IMR-90 (cell line): Measurements from ENCODE around the gene S1PR2. TPM values are rescaled to one million over a fixed set of nuclear protein-coding genes. Genes with fewer than 3 reads are reported as not detected.

Source experiments
- ATAC-seq: fragments of 200-7000 bp; cut with Tn5 transposase; 2 replicates; pipeline ENCODE4 v1.9.1; 2020; ENCODE audit warnings: low read depth, mild to moderate bottlenecking, moderate library complexity
- BruUV-seq: library from RNA; stranded (reverse); fragments of 400-500 nt; replicated peaks from 2 replicates; lab custom pipeline; 2021; lab: Mats Ljungman, UMichigan
- CTCF ChIA-PET: fragments of 300-600 bp; formaldehyde crosslinking; extraction: SDS; loops from one replicate; lab custom pipeline; 2021; ENCODE audit warnings: antibody characterized with exemption; lab: Yijun Ruan, JAX
- POLR2A ChIA-PET: fragments of 300-600 bp; sonication (Branson Sonifier 250); formaldehyde crosslinking; loops from one replicate; lab custom pipeline; 2022; ENCODE audit warnings: antibody characterized with exemption; ENCODE audit not compliant: unreplicated experiment; lab: Charles Lee
- DNase-seq: peaks from one replicate; pipeline ENCODE4 v3.0.0; 2013
- H2AFZ ChIP-seq: replicated peaks from 2 replicates; pipeline ENCODE3; 2013; ENCODE audit warnings: low read length, mild to moderate bottlenecking; ENCODE audit not compliant: poor library complexity
- H2AK5ac ChIP-seq: 2 replicates; pipeline ENCODE4 v1.6.1; 2013; ENCODE audit warnings: low read depth, low read length, inconsistent platforms
- H2AK9ac ChIP-seq: replicated peaks from 2 replicates; pipeline ENCODE3; 2013; ENCODE audit warnings: mild to moderate bottlenecking, low read depth, low read length, moderate library complexity; ENCODE audit not compliant: poor library complexity
- H2BK120ac ChIP-seq: 2 replicates; pipeline ENCODE4 v1.6.1; 2013; ENCODE audit warnings: low read depth, low read length, inconsistent platforms
- H2BK15ac ChIP-seq: 3 replicates; pipeline ENCODE4 v1.6.1; 2013; ENCODE audit warnings: low read depth, low read length, inconsistent platforms
- H2BK20ac ChIP-seq: 2 replicates; pipeline ENCODE4 v1.6.1; 2013; ENCODE audit warnings: low read depth, mild to moderate bottlenecking, inconsistent platforms, low read length, moderate library complexity
- H2BK5ac ChIP-seq: 2 replicates; pipeline ENCODE4 v1.6.1; 2013; ENCODE audit warnings: mild to moderate bottlenecking, low read depth, low read length, inconsistent platforms; ENCODE audit not compliant: poor library complexity, severe bottlenecking
- H3K14ac ChIP-seq: replicated peaks from 2 replicates; pipeline ENCODE4 v1.6.1; 2013; ENCODE audit warnings: low read depth, low read length, inconsistent platforms
- H3K18ac ChIP-seq: 2 replicates; pipeline ENCODE4 v1.6.1; 2013; ENCODE audit warnings: low read depth, low read length, control low read depth
- H3K23ac ChIP-seq: 2 replicates; pipeline ENCODE4 v1.6.1; 2013; ENCODE audit warnings: low read depth, low read length, inconsistent platforms
- H3K27ac ChIP-seq: 2 replicates; pipeline ENCODE4 v1.5.1; 2013; ENCODE audit warnings: mild to moderate bottlenecking, control low read depth, low read length; ENCODE audit not compliant: insufficient read depth
- H3K27me3 ChIP-seq: 2 replicates; pipeline ENCODE4 v1.6.1; 2013; ENCODE audit warnings: low read length; ENCODE audit not compliant: control insufficient read depth, insufficient read depth
- H3K36me3 ChIP-seq: 2 replicates; pipeline ENCODE4 v1.6.1; 2013; ENCODE audit warnings: low read length, mixed read lengths; ENCODE audit not compliant: control insufficient read depth, insufficient read depth
- H3K4ac ChIP-seq: 2 replicates; pipeline ENCODE4 v1.6.1; 2013; ENCODE audit warnings: low read depth, low read length, inconsistent platforms
- H3K4me1 ChIP-seq: 2 replicates; pipeline ENCODE4 v1.6.1; 2013; ENCODE audit warnings: low read length, mixed read lengths; ENCODE audit not compliant: control insufficient read depth, insufficient read depth
- H3K4me2 ChIP-seq: 2 replicates; pipeline ENCODE4 v1.6.1; 2013; ENCODE audit warnings: low read depth, mild to moderate bottlenecking, control low read depth, low read length, moderate library complexity
- H3K4me3 ChIP-seq: 2 replicates; pipeline ENCODE4 v1.5.1; 2013; ENCODE audit warnings: low read depth, mild to moderate bottlenecking, control low read depth, low read length, moderate library complexity; ENCODE audit not compliant: insufficient read depth
- H3K56ac ChIP-seq: 2 replicates; pipeline ENCODE4 v1.6.1; 2013; ENCODE audit warnings: low read length, inconsistent platforms; ENCODE audit not compliant: insufficient read depth; ENCODE audit errors: extremely low read depth
- H3K79me1 ChIP-seq, 2 experiments: 2 replicates each; pipeline ENCODE4 v1.6.1; 2013; ENCODE audit warnings: low read length in 2 of 2, inconsistent platforms in 1 of 2, low read depth in 1 of 2
- H3K9ac ChIP-seq: 2 replicates; pipeline ENCODE4 v1.6.1; 2013; ENCODE audit warnings: low read depth, low read length, control low read depth
- H3K9me1 ChIP-seq: 2 replicates; pipeline ENCODE4 v1.6.1; 2013; ENCODE audit warnings: low read length, inconsistent platforms; ENCODE audit not compliant: insufficient read depth
- H3K9me3 ChIP-seq: 2 replicates; pipeline ENCODE4 v1.6.1; 2013; ENCODE audit warnings: low read length; ENCODE audit not compliant: control insufficient read depth, insufficient read depth
- H4K20me1 ChIP-seq: 2 replicates; pipeline ENCODE4 v1.6.1; 2013; ENCODE audit warnings: low read length, inconsistent platforms; ENCODE audit not compliant: insufficient read depth
- H4K5ac ChIP-seq: 2 replicates; pipeline ENCODE4 v1.6.1; 2013; ENCODE audit warnings: mild to moderate bottlenecking, low read depth, low read length, control low read depth
- H4K8ac ChIP-seq, 2 experiments: 2 replicates each; pipeline ENCODE4 v1.6.1; 2013; ENCODE audit warnings: low read depth in 2 of 2, low read length in 2 of 2, control low read depth in 1 of 2, inconsistent platforms in 1 of 2
- H4K91ac ChIP-seq: 2 replicates; pipeline ENCODE4 v1.6.1; 2013; ENCODE audit warnings: low read depth, low read length, inconsistent platforms; ENCODE audit not compliant: insufficient read depth
- BHLHE40 ChIP-seq: fragments of 150-350 bp; IDR thresholded peaks from 2 replicates; pipeline ENCODE4 v1.6.1; 2016; ENCODE audit warnings: mild to moderate bottlenecking, low read depth, low read length
- CEBPB ChIP-seq: IDR thresholded peaks from 2 replicates; pipeline ENCODE4 v1.6.1; 2012; ENCODE audit warnings: low read depth, low read length, improper control_type of control experiment
- FOS ChIP-seq: fragments of 150-350 bp; IDR thresholded peaks from 2 replicates; pipeline ENCODE4 v1.6.1; 2016; ENCODE audit warnings: low read depth, low read length
- MAFK ChIP-seq: IDR thresholded peaks from 2 replicates; pipeline ENCODE4 v1.6.1; 2012; ENCODE audit warnings: low read depth, low read length, improper control_type of control experiment
- MAZ ChIP-seq: IDR thresholded peaks from 2 replicates; pipeline ENCODE4 v1.6.1; 2012; ENCODE audit warnings: low read depth, mild to moderate bottlenecking, low read length, improper control_type of control experiment, moderate library complexity, borderline replicate concordance
- MXI1 ChIP-seq: IDR thresholded peaks from 2 replicates; pipeline ENCODE4 v1.6.1; 2012; ENCODE audit warnings: low read depth, mild to moderate bottlenecking, low read length, moderate library complexity, borderline replicate concordance
- SMC3 ChIP-seq: fragments of 150-350 bp; IDR thresholded peaks from 2 replicates; pipeline ENCODE4 v1.6.1; 2016; ENCODE audit warnings: low read depth, mild to moderate bottlenecking, antibody characterized with exemption, low read length, moderate library complexity
- WGBS, 2 experiments: methylation state at CpG; one replicate each; pipeline versions ENCODE4 v1.1.5 to v1.1.7; 2013; ENCODE audit warnings: missing lambda C conversion rate in 2 of 2; ENCODE audit not compliant: insufficient read length in 1 of 2; ENCODE audit errors: extremely low coverage in 2 of 2; 5-methylcytosine and 5-hydroxymethylcytosine counted together
- dilution Hi-C: fragments of 300-500 bp; cut with HindIII; formaldehyde crosslinking; loops from one replicate; pipeline ENCODE4 v1.14.3; 2018; ENCODE audit warnings: low sequenced_read_pairs; ENCODE audit not compliant: unreplicated experiment
- in situ Hi-C: fragments of 300-500 bp; cut with MboI; formaldehyde crosslinking; loops from 3 replicates; pipeline ENCODE4 v1.14.3; 2019; ENCODE audit warnings: low sequenced_read_pairs, inconsistent platforms, mixed read lengths
- intact Hi-C: fragments of 100-400 bp; cut with micrococcal nuclease; formaldehyde crosslinking; loops from 2 replicates; pipeline ENCODE4 v1.10.0; 2022
- polyA plus RNA-seq, 3 experiments: library from polyadenylated mRNA; depleted of rRNA; stranded (reverse); fragments of >200 nt; gene quantifications; 2 replicates each; pipeline ENCODE4 v1.2.3, GENCODE V29; 2012; ENCODE audit warnings: low replicate concordance in 1 of 3
- total RNA-seq: library from RNA; depleted of rRNA; stranded (reverse); fragments of >200 nt; gene quantifications from 2 replicates; pipeline ENCODE4 v1.2.3, GENCODE V29; 2012

The S1PR2 gene
- total and polyA plus RNA-seq, 2 of the 4 experiments (the other 2 are of a cell fraction), result 14.0 to 15.0 TPM

DNA sequence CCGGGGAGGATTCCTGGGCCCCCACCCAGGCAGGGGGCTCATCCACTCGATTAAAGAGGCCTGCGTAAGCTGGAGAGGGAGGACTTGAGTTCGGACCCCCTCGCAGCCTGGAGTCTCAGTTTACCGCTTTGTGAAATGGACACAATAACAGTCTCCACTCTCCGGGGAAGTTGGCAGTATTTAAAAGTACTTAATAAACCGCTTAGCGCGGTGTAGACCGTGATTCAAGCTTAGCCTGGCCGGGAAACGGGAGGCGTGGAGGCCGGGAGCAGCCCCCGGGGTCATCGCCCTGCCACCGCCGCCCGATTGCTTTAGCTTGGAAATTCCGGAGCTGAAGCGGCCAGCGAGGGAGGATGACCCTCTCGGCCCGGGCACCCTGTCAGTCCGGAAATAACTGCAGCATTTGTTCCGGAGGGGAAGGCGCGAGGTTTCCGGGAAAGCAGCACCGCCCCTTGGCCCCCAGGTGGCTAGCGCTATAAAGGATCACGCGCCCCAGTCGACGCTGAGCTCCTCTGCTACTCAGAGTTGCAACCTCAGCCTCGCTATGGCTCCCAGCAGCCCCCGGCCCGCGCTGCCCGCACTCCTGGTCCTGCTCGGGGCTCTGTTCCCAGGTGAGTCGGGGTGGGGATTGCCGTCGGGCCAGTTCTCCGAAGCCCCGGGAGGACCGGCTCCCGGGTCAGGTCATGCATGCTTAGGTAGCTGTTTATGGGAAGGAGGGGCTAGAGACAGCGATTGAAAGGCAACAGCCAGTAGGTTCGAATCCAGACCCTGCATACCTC, 39.7 kb upstream of the S1PR2 start, which contains the start of gene ICAM1:
Gene ICAM1 (plus strand): TSS at position 505 of the 779 bp plus-strand sequence. CDS start 40 bp downstream, at position 545.
- H3K56ac ChIP-seq, result peak within 1 kb of the TSS; percentile 10; the same call in 1 of the 2 replicates
- BruUV-seq, result no TSS peak
- in situ Hi-C loops (no loop called here), intact Hi-C loops (no loop called here), dilution Hi-C loops (no loop called here)
- H4K91ac ChIP-seq, result peak within 1 kb of the TSS; percentile 41
- POLR2A ChIA-PET, result interaction anchor here (1.6 kb wide), 1 partner anchor 21 kb away, joined by 8 read pairs; no protein-coding TSS in a partner anchor
- H3K18ac ChIP-seq, result no peak within 1 kb of the TSS; the same call in 1 of the 2 replicates
- peak within 1 kb of the TSS; percentile 30 for H3K4me2 ChIP-seq
- peak within 1 kb of the TSS; percentile 64 to 81 for H4K8ac ChIP-seq
- H3K9ac ChIP-seq, result peak within 1 kb of the TSS; percentile 31; the same call in 1 of the 2 replicates
- H2AK5ac ChIP-seq, result peak within 1 kb of the TSS; percentile 37
- H4K20me1 ChIP-seq, result no peaks in the 10 kb centered on the region
- CTCF ChIA-PET, result interaction anchor here (0.6 to 2.6 kb wide), 3 partner anchors 20 to 157 kb away, joined by 4 to 12 read pairs (median 8); no protein-coding TSS in a partner anchor
- 17% methylated on average over 36 of the region's 51 CpGs; no CpG with 5 or more reads in 1 of the 2 experiments for WGBS, 2 experiments
- peak within 1 kb of the TSS; percentile 80 for H2AK9ac ChIP-seq
- H3K14ac ChIP-seq, result 0 out of 2 replicates have a peak within 1 kb of the TSS, but pooled peaks have one; percentile 44
- H3K23ac ChIP-seq, result no peak within 1 kb of the TSS
- no peak within 1 kb of the TSS; the same call in 2 of the 3 replicates for H2BK15ac ChIP-seq
- no peaks in the 10 kb centered on the region for H3K9me1 ChIP-seq
- H4K5ac ChIP-seq, result peak within 1 kb of the TSS; percentile 57
- TF ChIP-seq MAFK, result no peak
- TF ChIP-seq FOS, result no peak
- peak; percentile 41; the same call in 1 of the 2 replicates for TF ChIP-seq MAZ
- peak; percentile 25; the same call in 1 of the 2 replicates for TF ChIP-seq MXI1
- TF ChIP-seq SMC3, result no peak
- no peak for TF ChIP-seq BHLHE40
- no peak for TF ChIP-seq CEBPB
- H3K4ac ChIP-seq, result peak within 1 kb of the TSS; percentile 60
- DNase-seq (peak; percentile 66), ATAC-seq (no peak; the same call in 1 of the 2 replicates)
- no peak within 1 kb of the TSS; the same call in 1 of the 2 replicates for H3K27ac ChIP-seq
- no peaks in the 10 kb centered on the region for H3K36me3 ChIP-seq
- 0 out of 4 replicates have a peak, but pooled peaks cover 0 to 6% of the 10 kb centered on the region in 2 experiments for H3K79me1 ChIP-seq
- H3K9me3 ChIP-seq, result no peaks in the 10 kb centered on the region
- H3K27me3 ChIP-seq, result no peaks in the 10 kb centered on the region; the same call in 1 of the 2 replicates
- H3K4me1 ChIP-seq, result peaks cover 3% of the 10 kb centered on the region; the same call in 1 of the 2 replicates
- H2BK5ac ChIP-seq, result no peak within 1 kb of the TSS
- peak within 1 kb of the TSS; percentile 94 for H2AFZ ChIP-seq
- H2BK20ac ChIP-seq, result no peak within 1 kb of the TSS
- H3K4me3 ChIP-seq, result peak within 1 kb of the TSS; percentile 32
- peak within 1 kb of the TSS; percentile 65; the same call in 1 of the 2 replicates for H2BK120ac ChIP-seq
